ENCODE data around the gene TMEM171.

TMEM171 gene

DNA sequence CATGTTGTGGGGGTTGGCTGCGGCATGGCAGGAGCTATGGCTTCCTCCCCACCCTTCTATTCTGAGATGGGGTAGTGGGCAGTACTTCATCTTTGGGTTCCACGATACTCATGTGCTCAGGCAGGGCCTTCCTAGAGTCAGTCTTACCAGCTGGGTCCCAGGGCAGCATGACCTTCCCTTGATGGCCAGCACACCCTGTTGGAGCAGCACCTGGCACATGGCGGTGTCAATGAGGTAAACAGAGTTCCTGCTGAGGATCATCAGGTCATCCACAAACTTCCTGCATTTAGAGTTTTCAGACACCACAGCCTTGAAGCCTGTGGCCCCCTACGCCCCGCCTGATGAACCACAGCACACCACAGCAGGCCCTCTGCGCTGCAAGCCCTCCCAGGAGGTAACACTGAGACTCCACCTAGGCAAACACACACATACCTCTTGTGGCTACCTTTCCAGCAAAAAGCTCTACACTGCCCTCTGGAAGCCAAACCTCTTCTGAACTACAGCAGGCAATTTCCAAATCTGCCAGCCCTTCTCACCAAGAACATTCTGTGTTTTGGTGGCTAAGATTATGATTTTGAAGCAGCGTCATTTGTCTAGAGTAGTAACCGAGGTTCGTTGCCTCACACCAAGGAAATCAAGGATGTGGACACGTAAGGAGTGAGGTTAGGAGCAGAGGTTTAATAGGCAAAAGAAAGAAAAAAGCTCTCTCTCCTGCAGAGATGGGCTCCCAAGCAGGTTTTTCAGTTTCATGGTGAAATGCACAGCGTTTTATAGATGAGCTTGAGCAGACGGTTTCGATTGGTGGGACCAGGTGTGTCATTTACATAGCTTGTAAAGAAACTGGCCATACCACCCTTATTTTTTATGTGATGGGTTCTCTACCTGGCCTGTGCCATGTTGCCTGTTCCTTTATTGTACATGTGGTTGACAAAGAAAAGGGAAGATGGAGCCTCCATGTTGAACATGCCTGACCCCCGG is 32.3 kb downstream of the TMEM171 start:
- TF ChIP-seq GATA2 (IDR thresholded peaks at IDR 0.05; ENCODE audit: low read depth, low read length) (no peak), GATA3 (IDR thresholded peaks at IDR 0.05; ENCODE audit: low read depth, low read length) (no peak)

DNA sequence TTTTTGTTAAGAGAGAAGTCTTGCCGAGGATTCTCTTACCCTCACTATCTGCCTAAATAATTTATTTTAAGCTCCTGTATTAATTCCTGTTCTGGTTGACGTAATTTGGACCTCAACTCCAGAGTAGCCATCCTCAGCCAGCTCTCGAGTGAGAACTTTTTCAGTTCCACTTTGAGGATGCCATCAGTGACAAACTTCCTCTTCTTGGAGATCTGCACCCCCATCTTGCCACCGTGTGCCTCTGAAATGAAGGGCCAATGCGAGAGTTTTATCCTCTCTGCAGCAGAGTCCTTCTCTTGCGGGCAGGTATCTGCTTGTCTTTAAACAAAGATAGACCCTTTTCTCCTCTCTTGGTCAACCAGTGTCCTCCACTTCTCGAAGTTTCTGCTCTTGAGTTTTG is 33.1 kb downstream of the TMEM171 start:
- no peak for TF ChIP-seq GATA2 (IDR thresholded peaks at IDR 0.05; ENCODE audit: low read depth, low read length)
- TF ChIP-seq GATA3 (IDR thresholded peaks at IDR 0.05; ENCODE audit: low read depth, low read length) = no peak

- no peak for TF ChIP-seq GATA3 (IDR thresholded peaks at IDR 0.05; ENCODE audit: low read depth, low read length)
- no peak for TF ChIP-seq GATA2 (IDR thresholded peaks at IDR 0.05; ENCODE audit: low read depth, low read length)
Measured at GRCh38 chr5:73154208-73155006, 34.0 kb downstream of the TMEM171 start.

DNA sequence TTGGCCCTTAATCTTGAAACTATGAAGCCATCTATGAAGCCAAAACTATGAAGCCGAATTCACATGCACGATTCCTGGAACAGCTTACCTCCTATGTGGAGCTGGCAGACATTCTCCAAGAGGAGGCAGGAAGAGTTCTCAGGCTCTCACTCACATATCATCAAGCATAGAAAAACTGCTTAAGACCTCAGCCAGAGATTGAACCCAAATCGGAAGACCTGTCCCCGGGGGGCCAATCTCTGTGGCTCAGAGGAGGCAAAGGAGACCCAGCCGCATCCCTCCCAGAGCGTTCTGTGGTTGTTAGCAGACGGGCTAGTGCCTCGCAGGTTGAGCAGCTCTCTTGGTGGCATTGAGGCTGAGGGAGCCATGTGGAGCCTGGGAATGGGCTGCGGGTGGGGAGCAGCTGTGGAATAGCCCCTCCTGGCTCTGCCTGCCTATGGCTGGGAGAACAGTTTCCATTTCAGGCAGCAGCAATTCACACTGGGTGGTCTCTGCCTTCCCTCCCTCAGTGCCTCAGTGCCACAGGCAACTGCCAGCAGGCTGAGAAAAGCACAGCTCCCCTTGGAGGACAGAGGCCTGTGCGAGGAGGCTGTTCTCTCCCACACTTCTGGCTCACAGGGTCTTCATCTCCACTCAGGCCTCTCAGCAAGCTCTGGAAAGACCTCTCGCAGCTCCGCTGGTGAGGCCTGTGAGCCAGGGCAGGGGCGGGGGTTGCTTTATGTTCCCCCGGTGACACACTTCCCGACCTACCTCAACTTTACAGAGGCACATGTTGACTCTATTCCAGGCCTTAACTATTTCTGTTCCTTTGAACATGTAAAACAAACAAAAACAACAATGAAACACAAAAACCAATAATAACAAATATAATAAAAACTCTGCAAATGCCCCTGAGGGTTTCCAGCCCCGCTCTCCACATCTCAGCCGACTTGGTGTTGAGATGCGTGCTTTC is 35.2 kb downstream of the TMEM171 start:
- no peak for TF ChIP-seq GATA3 (IDR thresholded peaks at IDR 0.05; ENCODE audit: low read depth, low read length)
- TF ChIP-seq GATA2 (IDR thresholded peaks at IDR 0.05; ENCODE audit: low read depth, low read length) = no peak

DNA sequence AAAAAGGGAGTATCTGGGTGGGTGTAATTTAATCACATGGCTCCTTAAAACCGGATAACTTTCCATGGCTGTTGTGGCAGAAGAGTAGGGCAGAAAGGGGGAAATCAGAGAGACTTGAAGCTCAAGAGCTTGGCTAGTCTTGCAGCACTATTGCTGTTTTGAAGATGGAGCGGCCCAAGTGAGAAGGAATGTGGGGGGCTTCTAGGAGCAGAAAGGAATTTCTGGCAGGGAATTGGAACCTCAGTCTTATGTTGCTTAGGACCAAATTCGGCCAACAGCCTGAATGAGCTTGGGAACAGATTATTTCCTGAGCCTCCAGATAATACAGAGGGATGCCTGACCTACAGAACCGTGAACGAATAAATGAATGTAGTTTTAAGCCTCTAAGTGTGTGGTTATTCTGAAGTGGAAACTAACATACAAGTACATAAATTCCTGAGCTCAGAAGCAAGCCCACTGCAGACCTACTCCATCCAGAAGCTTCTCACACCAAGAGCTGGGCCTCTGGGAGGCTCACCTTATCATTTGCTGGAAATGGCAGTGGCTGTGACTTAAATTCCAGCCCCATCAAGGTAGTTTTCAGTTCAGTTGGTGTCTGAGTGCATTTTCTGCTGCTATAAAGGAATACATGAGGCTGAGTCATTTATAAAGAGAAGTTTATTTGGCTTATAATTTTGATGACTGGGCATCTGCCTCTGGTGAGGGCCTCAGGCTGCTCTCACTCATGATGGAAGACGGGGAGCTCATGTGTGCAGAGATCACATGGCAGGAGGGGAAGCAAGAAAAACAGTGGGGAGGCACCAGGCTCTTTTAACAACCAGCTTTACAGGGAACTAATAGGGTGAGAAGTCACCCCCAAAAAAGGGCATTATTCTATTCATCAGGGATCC is 37.3 kb downstream of the TMEM171 start:
- TF ChIP-seq GATA3 (IDR thresholded peaks at IDR 0.05; ENCODE audit: low read depth, low read length) (no peak), GATA2 (IDR thresholded peaks at IDR 0.05; ENCODE audit: low read depth, low read length) (no peak)

- TF ChIP-seq GATA2 (IDR thresholded peaks at IDR 0.05; ENCODE audit: low read depth, low read length) = no peak
- no peak for TF ChIP-seq GATA3 (IDR thresholded peaks at IDR 0.05; ENCODE audit: low read depth, low read length)
Measured at GRCh38 chr5:73158313-73158712, 37.9 kb downstream of the TMEM171 start.

DNA sequence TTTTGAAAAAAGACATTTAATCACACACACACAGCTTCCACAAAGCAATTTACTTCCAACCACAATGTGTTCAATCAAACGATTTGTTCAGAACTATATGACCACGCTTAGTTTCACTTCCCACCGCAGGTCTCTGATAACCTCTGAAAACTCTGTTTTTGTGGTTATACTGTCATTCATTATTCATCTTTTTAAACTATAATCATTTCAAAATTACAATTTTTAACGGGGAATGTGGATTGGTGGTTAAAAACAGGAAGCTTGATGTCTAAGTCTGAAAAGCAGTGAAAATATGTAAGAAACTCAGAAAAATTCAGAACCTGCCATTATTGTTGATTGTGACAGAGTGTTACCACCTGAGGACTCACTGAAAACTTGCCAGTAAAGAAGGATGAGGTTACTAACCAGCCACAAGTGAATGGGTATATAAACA is 39.9 kb downstream of the TMEM171 start:
- TF ChIP-seq GATA2 (IDR thresholded peaks at IDR 0.05; ENCODE audit: low read depth, low read length) (no peak), GATA3 (IDR thresholded peaks at IDR 0.05; ENCODE audit: low read depth, low read length) (no peak)

- TF ChIP-seq GATA3 (IDR thresholded peaks at IDR 0.05; ENCODE audit: low read depth, low read length) = no peak
- TF ChIP-seq GATA2 (IDR thresholded peaks at IDR 0.05; ENCODE audit: low read depth, low read length) = no peak
Measured at GRCh38 chr5:73170522-73170921, 50.1 kb downstream of the TMEM171 start.

DNA sequence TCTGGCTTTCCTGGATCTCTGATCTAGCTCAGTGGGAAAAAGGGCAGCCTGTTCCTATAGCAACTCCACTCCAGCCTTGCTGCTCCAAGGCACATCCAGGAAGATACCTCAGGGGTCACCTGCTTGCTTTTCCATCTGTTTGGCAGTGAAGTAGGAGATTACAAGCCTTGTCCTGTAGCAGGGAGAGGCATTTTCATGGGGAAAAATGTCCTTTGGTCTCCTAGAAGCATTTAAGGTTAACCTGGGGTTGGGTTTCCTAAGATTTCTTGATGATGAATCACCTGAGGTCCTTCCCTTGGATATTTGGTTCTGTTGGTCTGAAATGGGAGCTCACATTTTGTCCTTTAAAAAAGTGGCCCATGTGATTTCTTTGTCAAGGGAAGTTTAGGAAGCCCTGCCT is 51.1 kb downstream of the TMEM171 start:
- TF ChIP-seq GATA3 (IDR thresholded peaks at IDR 0.05; ENCODE audit: low read depth, low read length) = no peak
- no peak for TF ChIP-seq GATA2 (IDR thresholded peaks at IDR 0.05; ENCODE audit: low read depth, low read length)

GRCh38 chr5:73172951-73173350 is 52.6 kb downstream of the TMEM171 start, which contains the start of gene TMEM174:
Gene TMEM174 (plus strand): TSS chr5:73173193. CDS start chr5:73173244, 51 bp downstream.
- TF ChIP-seq GATA2 (IDR thresholded peaks at IDR 0.05; ENCODE audit: low read depth, low read length) = no peak
- no peak for TF ChIP-seq GATA3 (IDR thresholded peaks at IDR 0.05; ENCODE audit: low read depth, low read length)

DNA sequence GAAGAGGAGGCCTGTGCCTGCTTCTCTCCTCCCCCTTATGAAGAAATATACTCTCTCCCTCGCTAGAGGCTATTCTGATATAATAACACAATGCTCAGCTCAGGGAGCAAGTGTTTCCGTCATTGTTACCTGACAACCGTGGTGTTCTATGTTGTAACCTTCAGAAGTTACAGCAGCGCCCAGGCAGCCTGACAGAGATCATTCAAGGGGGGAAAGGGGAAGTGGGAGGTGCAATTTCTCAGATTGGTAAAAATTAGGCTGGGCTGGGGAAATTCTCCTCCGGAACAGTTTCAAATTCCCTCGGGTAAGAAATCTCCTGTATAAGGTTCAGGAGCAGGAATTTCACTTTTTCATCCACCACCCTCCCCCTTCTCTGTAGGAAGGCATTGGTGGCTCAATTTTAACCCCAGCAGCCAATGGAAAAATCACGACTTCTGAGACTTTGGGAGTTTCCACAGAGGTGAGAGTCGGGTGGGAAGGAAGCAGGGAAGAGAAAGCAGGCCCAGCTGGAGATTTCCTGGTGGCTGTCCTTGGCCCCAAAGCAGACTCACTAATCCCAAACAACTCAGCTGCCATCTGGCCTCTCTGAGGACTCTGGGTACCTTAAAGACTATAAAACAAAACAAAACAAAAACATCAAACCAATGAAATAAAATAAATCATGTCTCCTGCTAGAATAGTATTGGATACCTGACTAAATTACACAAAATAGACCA is 53.9 kb downstream of the TMEM171 start:
- TF ChIP-seq GATA2 (IDR thresholded peaks at IDR 0.05; ENCODE audit: low read depth, low read length) (no peak), GATA3 (IDR thresholded peaks at IDR 0.05; ENCODE audit: low read depth, low read length) (no peak)

DNA sequence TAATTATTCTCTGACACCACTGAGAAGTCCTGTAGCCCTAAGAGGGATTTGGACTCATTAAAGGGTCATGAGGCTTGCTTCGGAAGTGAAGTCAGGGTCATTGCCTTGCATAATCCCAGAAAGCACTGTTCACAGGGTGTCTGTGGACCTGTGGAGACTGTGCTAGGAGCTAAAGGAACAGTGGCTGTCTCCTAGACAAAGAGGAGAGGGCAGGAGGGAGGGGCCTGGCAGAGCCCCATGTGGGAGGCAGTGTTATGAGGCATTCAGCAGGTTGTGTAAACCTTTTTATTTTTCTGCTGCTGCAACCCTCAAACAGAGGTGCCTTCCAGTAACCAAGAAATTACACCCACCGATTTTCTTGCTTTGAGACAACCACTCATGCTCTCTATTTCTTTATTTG is 55.9 kb downstream of the TMEM171 start:
- TF ChIP-seq GATA2 (IDR thresholded peaks at IDR 0.05; ENCODE audit: low read depth, low read length) (no peak), GATA3 (IDR thresholded peaks at IDR 0.05; ENCODE audit: low read depth, low read length) (no peak)

All from SH-SY5Y (cell line).